RWPE2 (cell line): ENCODE data around the gene CFAP53.
"Not testable (repeated sequence)": the region's sequence is repeated elsewhere in the genome, so short reads cannot be mapped to it uniquely, and the experiment has no call there.

Source experiments
- ATAC-seq: fragments of 200-7000 bp; cut with Tn5 transposase; 3 replicates; pipeline ENCODE4 v1.9.1; 2021; ENCODE audit warnings: low read depth
- DNase-seq: peaks from one replicate; pipeline ENCODE4 v3.0.0-alpha.2; 2020; ENCODE audit warnings: low spot score
- H3K27ac ChIP-seq: fragments of 450-650 bp; 2 replicates; pipeline ENCODE4 v1.5.1; 2017; ENCODE audit warnings: mild to moderate bottlenecking; ENCODE audit not compliant: poor library complexity, severe bottlenecking
- H3K27me3 ChIP-seq: fragments of 250-450 bp; sonication (Bioruptor Pico); 2 replicates; pipeline ENCODE4 v1.5.1; 2021; ENCODE audit warnings: mild to moderate bottlenecking, moderate library complexity; ENCODE audit not compliant: insufficient read depth, poor library complexity, severe bottlenecking
- H3K36me3 ChIP-seq: fragments of 250-450 bp; sonication (Bioruptor Pico); 2 replicates; pipeline ENCODE4 v1.5.1; 2020; ENCODE audit warnings: low read depth, mild to moderate bottlenecking, moderate library complexity
- H3K4me1 ChIP-seq: fragments of 250-450 bp; sonication (Bioruptor Pico); 2 replicates; pipeline ENCODE4 v1.5.1; 2021; ENCODE audit warnings: mild to moderate bottlenecking, moderate library complexity; ENCODE audit not compliant: insufficient read depth, poor library complexity, severe bottlenecking
- H3K4me3 ChIP-seq: fragments of 250-450 bp; sonication (Bioruptor Pico); 2 replicates; pipeline ENCODE4 v1.5.1; 2021; ENCODE audit warnings: mild to moderate bottlenecking, moderate library complexity; ENCODE audit not compliant: severe bottlenecking
- H3K9me3 ChIP-seq: fragments of 250-450 bp; sonication (Bioruptor Pico); 2 replicates; pipeline ENCODE4 v1.5.1; 2021; ENCODE audit warnings: mild to moderate bottlenecking, moderate library complexity; ENCODE audit not compliant: severe bottlenecking
- CTCF ChIP-seq: fragments of 450-650 bp; IDR thresholded peaks from one replicate; pipeline ENCODE4 v1.5.1; 2017; ENCODE audit warnings: mild to moderate bottlenecking, moderate library complexity; ENCODE audit not compliant: poor library complexity, severe bottlenecking

CFAP53 gene

DNA sequence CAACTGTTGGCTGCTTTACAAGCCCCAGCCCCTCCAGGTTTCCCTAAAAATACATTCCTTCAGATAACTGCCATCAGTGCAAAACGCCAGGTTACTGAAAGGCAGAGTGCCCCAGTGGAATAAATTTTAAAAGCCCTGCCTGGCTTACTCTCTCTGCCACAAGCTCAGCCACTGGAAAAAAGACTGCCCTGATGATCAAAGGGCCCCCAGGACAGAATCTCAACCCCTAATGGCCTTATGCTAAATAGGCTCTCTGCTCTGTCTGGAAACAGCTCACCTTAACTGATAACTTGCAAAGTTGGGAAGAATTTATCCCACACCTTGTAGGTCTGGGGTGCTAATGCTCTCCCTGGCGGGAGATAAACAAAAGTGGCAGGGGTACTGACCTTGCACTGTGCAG, 33.9 kb downstream of the CFAP53 start:
- Histone ChIP-seq H3K27me3 (no peaks in the 10 kb centered on the region), H3K9me3 (no peaks in the 10 kb centered on the region), H3K4me1 (no peaks in the 10 kb centered on the region), H3K36me3 (no peaks in the 10 kb centered on the region), H3K4me3 (no peak overlapping the region), H3K27ac (no peak overlapping the region)
- no peak for TF ChIP-seq CTCF
- no peak for DNase-seq
- ATAC-seq = no peak

DNA sequence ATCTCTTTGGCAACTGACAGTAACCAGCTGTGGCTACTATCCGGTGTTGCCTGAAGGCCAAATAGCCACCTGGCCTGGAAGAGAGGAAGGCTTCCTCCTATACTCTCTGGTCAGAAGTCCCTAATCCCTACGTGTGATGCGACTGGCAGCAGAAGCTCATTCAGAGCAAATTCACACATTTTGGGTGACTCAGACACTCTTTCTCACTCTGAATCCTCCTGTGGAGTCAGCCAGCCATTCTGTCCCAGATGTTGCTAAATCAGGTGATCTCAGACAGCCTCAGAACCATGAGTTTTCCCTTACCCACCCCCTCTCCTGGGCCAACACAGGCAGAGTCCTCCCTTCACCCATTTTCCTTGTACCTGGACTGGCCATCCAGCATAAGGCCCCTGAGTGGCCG, 34.7 kb downstream of the CFAP53 start:
- Histone ChIP-seq H3K36me3 (no peaks in the 10 kb centered on the region), H3K27ac (no peak overlapping the region), H3K4me1 (no peaks in the 10 kb centered on the region), H3K4me3 (no peak overlapping the region), H3K27me3 (no peaks in the 10 kb centered on the region), H3K9me3 (no peaks in the 10 kb centered on the region)
- peak; percentile 79 for ATAC-seq
- no peak for TF ChIP-seq CTCF
- no peak for DNase-seq

- H3K4me3 ChIP-seq, H3K36me3 ChIP-seq, H3K27ac ChIP-seq, H3K27me3 ChIP-seq, ATAC-seq, H3K9me3 ChIP-seq, DNase-seq, H3K4me1 ChIP-seq: not testable (repeated sequence)
Observed at GRCh38 chr18:50220249-50220648, 46.0 kb downstream of the CFAP53 start.

DNA sequence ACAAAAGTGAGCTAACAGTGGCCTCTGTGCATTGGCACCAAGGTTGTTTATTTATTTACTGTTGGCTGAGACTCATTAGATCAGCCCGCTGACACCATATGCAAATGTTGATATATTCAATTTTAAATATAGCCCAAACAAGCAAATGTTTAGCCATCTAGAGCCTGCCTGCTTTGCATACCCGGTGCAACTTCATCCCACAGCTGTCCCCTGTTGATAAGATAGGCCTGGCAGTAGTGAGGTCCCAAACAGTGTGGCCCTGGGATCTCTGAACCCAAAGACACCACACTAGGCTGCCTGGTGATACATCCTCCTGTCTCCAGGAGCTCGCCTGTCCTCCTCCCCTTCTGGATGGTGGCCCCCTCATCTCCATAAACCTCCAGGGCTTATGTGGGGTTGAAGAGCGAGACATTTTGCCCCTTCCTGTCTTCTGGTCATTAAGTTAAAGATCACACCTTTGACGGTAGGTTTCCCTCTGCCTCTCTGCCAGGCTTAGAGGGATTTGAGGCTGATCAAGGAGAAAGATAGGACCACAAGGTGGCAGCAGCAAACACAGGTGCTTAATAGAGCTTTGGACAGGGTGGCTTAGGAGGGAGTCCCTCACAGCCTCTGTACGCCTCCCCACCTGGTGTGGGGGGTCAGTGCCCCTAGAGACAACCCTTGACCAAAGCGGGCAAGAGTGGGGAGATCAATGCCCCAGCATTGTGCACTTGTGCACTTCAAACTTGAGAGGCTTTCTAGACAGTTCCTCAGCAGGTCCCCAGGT, 47.7 kb downstream of the CFAP53 start:
- DNase-seq = no peak
- ATAC-seq = no peak
- no peak overlapping the region for H3K27ac ChIP-seq

GRCh38 chr18:50209311-50209710, 57.0 kb downstream of the CFAP53 start:
- H3K36me3 ChIP-seq = no peaks in the 10 kb centered on the region
- no peaks in the 10 kb centered on the region for H3K4me1 ChIP-seq
- no peaks in the 10 kb centered on the region for H3K27me3 ChIP-seq
- no peak for TF ChIP-seq CTCF
- DNase-seq (no peak), ATAC-seq (no peak)
- no peaks in the 10 kb centered on the region for H3K9me3 ChIP-seq
- no peak overlapping the region for H3K4me3 ChIP-seq
- H3K27ac ChIP-seq = no peak overlapping the region

More for the DNA sequence above, 47.7 kb downstream of the CFAP53 start:
- Histone ChIP-seq H3K9me3 (no peaks in the 10 kb centered on the region), H3K36me3 (no peaks in the 10 kb centered on the region), H3K4me1 (no peaks in the 10 kb centered on the region), H3K27me3 (no peaks in the 10 kb centered on the region), H3K4me3 (no peak overlapping the region)
- peak; percentile 52 for TF ChIP-seq CTCF
